Measurements from ENCODE around the gene PCSK5.

PCSK5 gene

DNA sequence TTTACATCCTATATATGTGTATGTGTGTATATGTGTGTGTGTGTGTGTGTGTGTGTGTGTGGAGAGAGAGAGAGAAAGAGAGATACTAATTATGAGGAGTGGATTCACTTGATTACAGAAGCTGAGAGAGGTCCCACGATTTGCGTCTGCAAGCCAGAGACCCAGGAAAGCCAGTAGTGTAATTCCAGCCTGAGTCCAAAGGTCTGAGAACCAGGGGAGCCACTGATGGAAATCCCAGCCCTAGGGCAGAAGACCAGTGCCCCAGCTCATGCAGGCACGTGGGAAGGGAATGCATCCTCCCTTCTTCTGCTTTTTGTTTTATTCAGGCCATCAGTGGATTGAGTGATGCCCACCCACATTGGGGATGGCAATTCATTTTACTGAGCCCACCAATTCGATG, 74.8 kb downstream of the PCSK5 start:
- Histone ChIP-seq H3K79me2 (ENCODE audit: insufficient read depth, low read length) (peaks cover 15% of the 10 kb centered on the region), H3K4me1 (ENCODE audit: insufficient read depth, low read length) (peaks cover 37% of the 10 kb centered on the region), H3K4me2 (ENCODE audit: insufficient read depth, low read length) (no peak overlapping the region), H3K4me3 (ENCODE audit: low read depth in 1 of 2, low read length in 2 of 2) (no peak overlapping the region), H3K27ac (ENCODE audit: low read length) (no peak overlapping the region), H3K27me3 (ENCODE audit: insufficient read depth, low read length, poor library complexity) (no peaks in the 10 kb centered on the region), H4K20me1 (ENCODE audit: insufficient read depth, low read length) (0 out of 2 replicates have a peak, but pooled peaks cover 4% of the 10 kb centered on the region), H3K9ac (ENCODE audit: low read depth, low read length) (no peak overlapping the region), H3K36me3 (ENCODE audit: insufficient read depth, low read length) (no peaks in the 10 kb centered on the region; the same call in 1 of the 2 replicates), H2AFZ (ENCODE audit: low read depth, low read length) (no peak overlapping the region), H3K9me3 (ENCODE audit: insufficient read depth, low read length, severe bottlenecking) (no peaks in the 10 kb centered on the region)
- ATAC-seq (ENCODE audit: insufficient read depth, low read depth) (no peak), DNase-seq (no peak)
- no peak for TF ChIP-seq EZH2 (IDR thresholded peaks at IDR 0.05; ENCODE audit: borderline replicate concordance, low read depth, low read length, severe bottlenecking)
- TF ChIP-seq, protein P1, sequence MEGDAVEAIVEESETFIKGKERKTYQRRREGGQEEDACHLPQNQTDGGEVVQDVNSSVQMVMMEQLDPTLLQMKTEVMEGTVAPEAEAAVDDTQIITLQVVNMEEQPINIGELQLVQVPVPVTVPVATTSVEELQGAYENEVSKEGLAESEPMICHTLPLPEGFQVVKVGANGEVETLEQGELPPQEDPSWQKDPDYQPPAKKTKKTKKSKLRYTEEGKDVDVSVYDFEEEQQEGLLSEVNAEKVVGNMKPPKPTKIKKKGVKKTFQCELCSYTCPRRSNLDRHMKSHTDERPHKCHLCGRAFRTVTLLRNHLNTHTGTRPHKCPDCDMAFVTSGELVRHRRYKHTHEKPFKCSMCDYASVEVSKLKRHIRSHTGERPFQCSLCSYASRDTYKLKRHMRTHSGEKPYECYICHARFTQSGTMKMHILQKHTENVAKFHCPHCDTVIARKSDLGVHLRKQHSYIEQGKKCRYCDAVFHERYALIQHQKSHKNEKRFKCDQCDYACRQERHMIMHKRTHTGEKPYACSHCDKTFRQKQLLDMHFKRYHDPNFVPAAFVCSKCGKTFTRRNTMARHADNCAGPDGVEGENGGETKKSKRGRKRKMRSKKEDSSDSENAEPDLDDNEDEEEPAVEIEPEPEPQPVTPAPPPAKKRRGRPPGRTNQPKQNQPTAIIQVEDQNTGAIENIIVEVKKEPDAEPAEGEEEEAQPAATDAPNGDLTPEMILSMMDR (IDR thresholded peaks at IDR 0.05; ENCODE audit: borderline replicate concordance, extremely low read depth, low read length, poor library complexity, severe bottlenecking): no peak

DNA sequence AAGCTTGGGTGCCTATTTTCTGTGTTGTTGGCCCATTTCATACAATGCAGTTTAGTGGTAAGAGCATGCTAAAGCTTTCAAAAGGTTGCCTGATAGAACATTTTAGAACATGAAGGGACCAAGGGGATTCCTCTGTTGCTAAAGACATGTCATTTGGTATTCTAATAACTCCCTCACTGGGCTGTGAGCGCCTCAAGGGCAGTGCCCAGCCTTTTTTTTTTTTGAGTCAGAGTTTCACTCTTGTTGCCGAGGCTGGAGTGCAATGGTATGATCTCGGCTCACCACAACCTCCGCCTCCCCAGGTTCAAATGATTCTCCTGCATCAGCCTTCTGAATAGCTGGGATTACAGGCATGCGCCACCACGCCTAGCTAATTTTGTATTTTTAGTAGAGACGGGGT, 77.1 kb downstream of the PCSK5 start:
- peaks cover 25% of the 10 kb centered on the region for H3K4me1 ChIP-seq (ENCODE audit: insufficient read depth, low read length)

DNA sequence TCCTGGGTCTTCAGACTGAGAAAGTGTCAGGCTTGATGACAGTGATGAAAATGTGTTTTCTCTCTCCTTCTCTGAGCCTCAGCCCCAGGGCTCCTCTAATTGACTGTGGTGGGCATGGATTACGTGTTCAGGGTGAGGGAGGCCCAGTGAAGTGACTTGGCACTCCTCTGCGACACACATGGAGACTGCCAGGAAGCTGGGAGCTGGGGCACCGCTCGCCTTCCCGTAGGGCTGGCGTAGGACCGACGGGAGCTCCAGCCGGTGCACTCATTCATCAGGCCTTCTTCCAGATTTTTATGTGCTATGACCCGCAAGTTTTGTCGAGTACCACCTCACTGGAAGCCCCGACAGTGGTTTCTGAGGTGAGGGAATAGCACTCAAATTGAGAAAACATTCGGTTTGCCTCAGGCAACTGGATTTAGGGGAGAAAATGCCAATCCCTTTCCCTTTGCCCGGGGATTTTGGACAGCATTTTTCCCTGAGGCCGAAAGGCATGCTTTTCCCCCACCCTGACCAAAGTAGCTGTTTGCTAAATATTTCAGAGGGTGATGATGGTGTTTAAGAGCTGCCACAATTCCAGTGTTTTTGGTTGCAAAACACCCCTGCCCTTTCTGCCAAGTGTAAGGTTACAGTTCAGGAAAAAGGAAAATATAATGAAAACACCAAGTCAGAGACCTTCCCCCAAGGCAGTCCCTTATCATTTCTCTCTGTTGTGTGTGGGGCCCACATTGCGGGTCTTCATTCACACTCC, 83.7 kb downstream of the PCSK5 start:
- Histone ChIP-seq H3K4me1 (ENCODE audit: insufficient read depth, low read length) (no peaks in the 10 kb centered on the region), H3K27ac (ENCODE audit: low read length) (no peak overlapping the region)

More for the DNA sequence above, 77.1 kb downstream of the PCSK5 start:
- Histone ChIP-seq H3K4me3 (ENCODE audit: low read depth in 1 of 2, low read length in 2 of 2) (no peak overlapping the region), H3K9ac (ENCODE audit: low read depth, low read length) (no peak overlapping the region), H3K36me3 (ENCODE audit: insufficient read depth, low read length) (no peaks in the 10 kb centered on the region; the same call in 1 of the 2 replicates), H3K4me2 (ENCODE audit: insufficient read depth, low read length) (no peak overlapping the region), H4K20me1 (ENCODE audit: insufficient read depth, low read length) (0 out of 2 replicates have a peak, but pooled peaks cover 3% of the 10 kb centered on the region), H3K27ac (ENCODE audit: low read length) (no peak overlapping the region), H2AFZ (ENCODE audit: low read depth, low read length) (no peak overlapping the region), H3K79me2 (ENCODE audit: insufficient read depth, low read length) (peaks cover 15% of the 10 kb centered on the region), H3K27me3 (ENCODE audit: insufficient read depth, low read length, poor library complexity) (no peaks in the 10 kb centered on the region), H3K9me3 (ENCODE audit: insufficient read depth, low read length, severe bottlenecking) (no peaks in the 10 kb centered on the region)
- ATAC-seq (ENCODE audit: insufficient read depth, low read depth): no peak
- TF ChIP-seq, protein P1 (IDR thresholded peaks at IDR 0.05; ENCODE audit: borderline replicate concordance, extremely low read depth, low read length, poor library complexity, severe bottlenecking): no peak
- TF ChIP-seq EZH2 (IDR thresholded peaks at IDR 0.05; ENCODE audit: borderline replicate concordance, low read depth, low read length, severe bottlenecking): no peak
- no peak for DNase-seq

More for the DNA sequence above, 83.7 kb downstream of the PCSK5 start:
- no peaks in the 10 kb centered on the region for H4K20me1 ChIP-seq (ENCODE audit: insufficient read depth, low read length)
- no peak overlapping the region for H2AFZ ChIP-seq (ENCODE audit: low read depth, low read length)
- no peak overlapping the region for H3K4me3 ChIP-seq (ENCODE audit: low read depth in 1 of 2, low read length in 2 of 2)
- H3K27me3 ChIP-seq (ENCODE audit: insufficient read depth, low read length, poor library complexity): no peaks in the 10 kb centered on the region
- H3K36me3 ChIP-seq (ENCODE audit: insufficient read depth, low read length): no peaks in the 10 kb centered on the region
- H3K4me2 ChIP-seq (ENCODE audit: insufficient read depth, low read length): no peak overlapping the region
- H3K9ac ChIP-seq (ENCODE audit: low read depth, low read length): no peak overlapping the region
- DNase-seq (no peak), ATAC-seq (ENCODE audit: insufficient read depth, low read depth) (no peak)
- no peaks in the 10 kb centered on the region for H3K9me3 ChIP-seq (ENCODE audit: insufficient read depth, low read length, severe bottlenecking)
- TF ChIP-seq, protein P1 (IDR thresholded peaks at IDR 0.05; ENCODE audit: borderline replicate concordance, extremely low read depth, low read length, poor library complexity, severe bottlenecking): no peak
- TF ChIP-seq EZH2 (IDR thresholded peaks at IDR 0.05; ENCODE audit: borderline replicate concordance, low read depth, low read length, severe bottlenecking): no peak
- H3K79me2 ChIP-seq (ENCODE audit: insufficient read depth, low read length): no peaks in the 10 kb centered on the region

Measured in DND-41 (cell line).